ENCODE results near the gene ESYT2.

ESYT2 gene

GRCh38 chr7:158759245-158759614 lies 70.1 kb downstream of the ESYT2 start:
- no peaks in the 10 kb centered on the region for H3K9me3 ChIP-seq (ENCODE audit: insufficient read depth, low read depth, low read length)

DNA sequence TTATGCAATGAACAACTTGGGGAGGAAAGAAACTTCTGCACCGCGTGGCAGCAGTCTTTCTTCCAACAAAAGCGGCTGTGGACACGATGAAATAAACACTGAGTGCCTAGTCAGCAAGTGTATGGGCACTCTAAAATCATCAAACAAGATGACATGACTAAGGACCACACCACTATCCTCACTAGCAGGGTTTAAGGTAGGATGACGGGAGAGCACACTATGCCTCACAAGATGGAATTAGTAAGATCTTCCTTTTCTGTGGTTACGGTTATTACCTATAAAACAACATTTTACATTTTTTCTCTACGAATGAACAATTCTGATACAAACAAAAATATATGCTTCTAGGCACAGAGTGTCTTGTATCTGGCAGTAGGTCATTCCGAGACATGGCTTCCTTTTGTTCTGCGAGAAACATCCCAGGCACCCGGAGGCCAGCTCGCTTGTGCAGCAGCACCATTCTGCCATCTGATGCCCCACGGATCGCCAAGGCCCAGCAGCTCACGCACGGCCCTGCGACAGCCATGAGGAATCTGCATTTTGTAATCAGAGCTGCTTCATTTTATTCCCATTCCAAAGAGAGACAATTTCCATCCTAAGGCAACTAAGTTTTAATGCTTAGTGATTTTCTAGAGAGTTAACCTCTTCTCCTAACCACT lies 70.6 kb downstream of the ESYT2 start:
- H3K9me3 ChIP-seq (ENCODE audit: insufficient read depth, low read depth, low read length), result no peaks in the 10 kb centered on the region
- no peaks in the 10 kb centered on the region for H3K27me3 ChIP-seq (ENCODE audit: insufficient read depth, low read length)
- no peak overlapping the region for H3K4me3 ChIP-seq (ENCODE audit: low read length)
- no peak overlapping the region for H3K9ac ChIP-seq (ENCODE audit: low read depth, low read length)
- H3K4me1 ChIP-seq (ENCODE audit: insufficient read depth, low read length), result no peaks in the 10 kb centered on the region
- peaks cover 52% of the 10 kb centered on the region for H3K36me3 ChIP-seq (ENCODE audit: insufficient read depth, low read depth, low read length)
- H3K27ac ChIP-seq (ENCODE audit: low read length), result no peak overlapping the region

More at GRCh38 chr7:158759245-158759614, 70.1 kb downstream of the ESYT2 start:
- Histone ChIP-seq H3K36me3 (ENCODE audit: insufficient read depth, low read depth, low read length) (peaks cover 57% of the 10 kb centered on the region), H3K4me3 (ENCODE audit: low read length) (no peak overlapping the region), H3K27ac (ENCODE audit: low read length) (no peak overlapping the region), H3K4me1 (ENCODE audit: insufficient read depth, low read length) (no peaks in the 10 kb centered on the region), H3K27me3 (ENCODE audit: insufficient read depth, low read length) (no peaks in the 10 kb centered on the region), H3K9ac (ENCODE audit: low read depth, low read length) (no peak overlapping the region)

DNA sequence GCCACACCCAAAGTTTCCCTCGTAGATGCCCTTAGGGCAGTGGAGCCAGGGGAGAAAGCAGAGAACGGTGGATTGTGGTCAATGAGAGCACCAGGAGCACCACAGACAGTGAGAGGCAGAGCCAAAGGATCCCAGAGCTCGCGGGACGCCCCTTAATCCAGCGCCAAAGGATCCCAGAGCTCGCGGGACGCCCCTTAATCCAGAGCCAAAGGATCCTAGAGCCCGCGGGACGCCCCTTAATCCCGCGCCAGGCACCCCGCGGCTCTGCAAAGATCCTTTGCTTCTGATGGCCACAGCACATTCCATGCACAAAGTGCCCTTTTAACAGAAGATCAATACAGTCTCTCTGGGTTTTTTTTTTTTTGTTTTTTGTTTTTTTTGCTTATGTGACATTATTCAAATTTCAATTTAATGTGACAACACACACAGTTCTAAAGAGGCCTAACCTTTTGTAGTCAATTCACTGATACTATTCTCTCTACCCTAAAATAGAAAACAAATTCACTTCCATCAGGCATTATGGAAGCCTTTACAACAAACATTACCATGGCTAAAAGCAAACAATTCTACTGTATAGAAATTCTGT lies 71.8 kb downstream of the ESYT2 start:
- Histone ChIP-seq H3K4me3 (ENCODE audit: low read length) (no peak overlapping the region), H3K4me1 (ENCODE audit: insufficient read depth, low read length) (no peaks in the 10 kb centered on the region)

DNA sequence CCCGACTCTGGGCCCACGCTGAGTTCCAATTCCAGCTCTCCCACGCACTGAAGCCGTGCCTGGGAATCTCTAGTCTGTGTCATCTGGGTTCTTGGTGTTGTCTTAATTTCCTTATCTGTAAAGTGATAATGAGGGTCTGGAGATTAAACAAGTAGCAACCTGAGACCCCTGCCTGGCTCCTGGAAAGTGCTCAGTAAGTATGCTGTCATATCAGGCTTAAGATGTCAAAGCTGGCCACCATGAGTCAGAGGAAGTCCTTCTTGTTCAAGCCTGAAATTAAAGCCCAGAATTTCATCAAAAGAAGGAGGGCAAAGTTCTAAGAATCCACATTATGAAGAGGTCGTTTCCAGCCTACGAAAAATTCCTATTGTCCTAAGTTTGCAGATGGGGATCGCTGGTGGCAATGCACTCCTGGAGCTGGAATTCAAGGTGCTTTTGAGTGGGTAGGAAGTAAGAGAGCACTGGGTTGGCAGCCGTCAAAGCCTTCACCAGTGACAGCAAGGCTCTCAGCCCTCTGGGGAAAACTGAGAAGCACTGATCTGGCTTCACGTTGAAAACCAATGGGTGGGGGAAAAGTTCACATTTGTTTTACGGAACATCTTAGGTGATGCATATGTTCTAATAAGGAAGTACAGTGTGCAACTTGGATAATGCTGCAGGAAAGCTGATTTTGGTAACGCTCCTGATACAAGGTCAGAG lies 74.4 kb downstream of the ESYT2 start:
- H3K4me1 ChIP-seq (ENCODE audit: insufficient read depth, low read length), result no peaks in the 10 kb centered on the region
- no peak overlapping the region for H3K4me3 ChIP-seq (ENCODE audit: low read length)
- peaks cover 40% of the 10 kb centered on the region for H3K36me3 ChIP-seq (ENCODE audit: insufficient read depth, low read depth, low read length)
- H3K9ac ChIP-seq (ENCODE audit: low read depth, low read length), result no peak overlapping the region
- no peaks in the 10 kb centered on the region for H3K9me3 ChIP-seq (ENCODE audit: insufficient read depth, low read depth, low read length)
- no peak overlapping the region for H3K27ac ChIP-seq (ENCODE audit: low read length)
- no peaks in the 10 kb centered on the region for H3K27me3 ChIP-seq (ENCODE audit: insufficient read depth, low read length)

More for the DNA sequence above, 71.8 kb downstream of the ESYT2 start:
- no peak overlapping the region for H3K9ac ChIP-seq (ENCODE audit: low read depth, low read length)
- H3K27me3 ChIP-seq (ENCODE audit: insufficient read depth, low read length), result no peaks in the 10 kb centered on the region
- no peak overlapping the region for H3K27ac ChIP-seq (ENCODE audit: low read length)
- peaks cover 51% of the 10 kb centered on the region for H3K36me3 ChIP-seq (ENCODE audit: insufficient read depth, low read depth, low read length)
- H3K9me3 ChIP-seq (ENCODE audit: insufficient read depth, low read depth, low read length), result no peaks in the 10 kb centered on the region

- no peaks in the 10 kb centered on the region for H3K27me3 ChIP-seq (ENCODE audit: insufficient read depth, low read length)
- H3K9me3 ChIP-seq (ENCODE audit: insufficient read depth, low read depth, low read length), result no peaks in the 10 kb centered on the region
- no peak overlapping the region for H3K27ac ChIP-seq (ENCODE audit: low read length)
- no peak overlapping the region for H3K4me3 ChIP-seq (ENCODE audit: low read length)
- no peak overlapping the region for H3K9ac ChIP-seq (ENCODE audit: low read depth, low read length)
- H3K36me3 ChIP-seq (ENCODE audit: insufficient read depth, low read depth, low read length), result peaks cover 30% of the 10 kb centered on the region
- H3K4me1 ChIP-seq (ENCODE audit: insufficient read depth, low read length), result no peaks in the 10 kb centered on the region
Observed at GRCh38 chr7:158753900-158754299, 75.4 kb downstream of the ESYT2 start.

GRCh38 chr7:158751751-158752150 lies 77.6 kb downstream of the ESYT2 start:
- Histone ChIP-seq H3K4me1 (ENCODE audit: insufficient read depth, low read length) (no peaks in the 10 kb centered on the region), H3K9me3 (ENCODE audit: insufficient read depth, low read depth, low read length) (no peaks in the 10 kb centered on the region), H3K4me3 (ENCODE audit: low read length) (no peak overlapping the region), H3K9ac (ENCODE audit: low read depth, low read length) (no peak overlapping the region), H3K36me3 (ENCODE audit: insufficient read depth, low read depth, low read length) (peaks cover 24% of the 10 kb centered on the region), H3K27ac (ENCODE audit: low read length) (no peak overlapping the region), H3K27me3 (ENCODE audit: insufficient read depth, low read length) (no peaks in the 10 kb centered on the region)

GRCh38 chr7:158751199-158751598 lies 78.1 kb downstream of the ESYT2 start:
- peaks cover 28% of the 10 kb centered on the region for H3K36me3 ChIP-seq (ENCODE audit: insufficient read depth, low read depth, low read length)
- no peaks in the 10 kb centered on the region for H3K4me1 ChIP-seq (ENCODE audit: insufficient read depth, low read length)
- no peak overlapping the region for H3K9ac ChIP-seq (ENCODE audit: low read depth, low read length)
- H3K27me3 ChIP-seq (ENCODE audit: insufficient read depth, low read length), result no peaks in the 10 kb centered on the region
- no peak overlapping the region for H3K27ac ChIP-seq (ENCODE audit: low read length)
- no peak overlapping the region for H3K4me3 ChIP-seq (ENCODE audit: low read length)
- H3K9me3 ChIP-seq (ENCODE audit: insufficient read depth, low read depth, low read length), result no peaks in the 10 kb centered on the region

DNA sequence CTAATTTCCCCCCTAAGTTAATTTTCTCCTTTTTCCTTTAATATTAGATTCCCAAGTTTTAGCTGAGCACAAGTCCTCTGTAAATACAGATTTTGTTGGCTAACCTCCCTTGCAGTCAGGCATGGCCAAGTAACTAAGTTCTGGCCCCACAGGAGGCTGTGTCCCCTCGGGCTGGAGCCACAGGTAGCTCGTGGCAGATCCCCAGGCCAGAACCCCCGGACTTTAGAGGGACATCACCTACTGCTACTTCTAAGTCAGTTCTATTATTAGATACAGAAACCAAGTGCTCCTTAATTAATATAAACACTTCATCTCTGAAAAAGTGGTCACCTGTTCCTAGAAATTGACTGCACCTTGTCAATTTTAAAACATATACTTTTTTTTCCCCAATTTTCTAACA lies 78.6 kb downstream of the ESYT2 start:
- no peak overlapping the region for H3K4me3 ChIP-seq (ENCODE audit: low read length)
- H3K27me3 ChIP-seq (ENCODE audit: insufficient read depth, low read length), result no peaks in the 10 kb centered on the region
- H3K9ac ChIP-seq (ENCODE audit: low read depth, low read length), result no peak overlapping the region
- H3K27ac ChIP-seq (ENCODE audit: low read length), result no peak overlapping the region
- no peaks in the 10 kb centered on the region for H3K9me3 ChIP-seq (ENCODE audit: insufficient read depth, low read depth, low read length)
- H3K36me3 ChIP-seq (ENCODE audit: insufficient read depth, low read depth, low read length), result peaks cover 33% of the 10 kb centered on the region
- no peaks in the 10 kb centered on the region for H3K4me1 ChIP-seq (ENCODE audit: insufficient read depth, low read length)

DNA sequence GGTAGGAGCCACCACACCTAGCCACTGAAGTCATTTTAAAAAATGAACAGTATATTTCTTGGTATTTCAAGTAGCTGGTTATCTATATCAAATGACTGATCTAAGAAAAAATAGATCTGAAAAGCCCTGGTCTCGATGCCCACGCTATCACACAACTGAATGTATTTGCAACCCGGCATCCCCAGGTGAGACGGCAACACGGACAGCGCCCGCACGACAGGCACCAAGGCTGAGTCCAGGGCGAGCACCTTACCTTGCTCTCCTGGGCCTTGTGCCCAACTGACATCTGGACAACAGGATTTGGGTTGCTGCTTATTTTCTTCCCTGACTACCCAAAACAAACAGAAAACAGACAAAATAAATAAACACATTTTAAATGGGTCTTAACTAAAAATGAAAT lies 79.9 kb downstream of the ESYT2 start:
- no peak overlapping the region for H3K4me3 ChIP-seq (ENCODE audit: low read length)
- H3K27me3 ChIP-seq (ENCODE audit: insufficient read depth, low read length), result no peaks in the 10 kb centered on the region
- no peaks in the 10 kb centered on the region for H3K9me3 ChIP-seq (ENCODE audit: insufficient read depth, low read depth, low read length)

DNA sequence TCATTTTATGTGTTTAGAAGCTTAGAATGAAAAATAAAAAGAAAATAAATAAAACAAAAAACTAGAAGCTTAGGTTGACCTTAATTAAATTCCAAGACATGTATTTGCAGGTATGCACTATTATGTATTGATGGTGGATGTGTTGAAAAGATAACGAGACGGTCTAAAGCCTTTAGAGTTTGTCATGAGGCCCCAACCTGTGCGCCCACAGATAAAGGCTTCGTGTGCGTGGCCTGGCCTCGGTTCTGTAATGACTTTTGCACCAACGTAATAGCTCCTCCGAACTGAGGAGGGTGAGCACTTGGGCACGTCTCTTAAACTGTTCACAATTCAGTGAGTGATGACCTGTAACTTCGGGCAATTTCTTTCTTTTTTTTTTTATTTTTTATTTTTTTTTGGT lies 81.0 kb downstream of the ESYT2 start:
- no peaks in the 10 kb centered on the region for H3K4me1 ChIP-seq (ENCODE audit: insufficient read depth, low read length)
- peaks cover 39% of the 10 kb centered on the region for H3K36me3 ChIP-seq (ENCODE audit: insufficient read depth, low read depth, low read length)
- H3K9me3 ChIP-seq (ENCODE audit: insufficient read depth, low read depth, low read length), result no peaks in the 10 kb centered on the region
- no peak overlapping the region for H3K4me3 ChIP-seq (ENCODE audit: low read length)
- no peaks in the 10 kb centered on the region for H3K27me3 ChIP-seq (ENCODE audit: insufficient read depth, low read length)
- H3K9ac ChIP-seq (ENCODE audit: low read depth, low read length), result no peak overlapping the region
- H3K27ac ChIP-seq (ENCODE audit: low read length), result no peak overlapping the region

More for the DNA sequence above, 79.9 kb downstream of the ESYT2 start:
- Histone ChIP-seq H3K4me1 (ENCODE audit: insufficient read depth, low read length) (no peaks in the 10 kb centered on the region), H3K36me3 (ENCODE audit: insufficient read depth, low read depth, low read length) (peaks cover 35% of the 10 kb centered on the region), H3K9ac (ENCODE audit: low read depth, low read length) (no peak overlapping the region), H3K27ac (ENCODE audit: low read length) (no peak overlapping the region)

DNA sequence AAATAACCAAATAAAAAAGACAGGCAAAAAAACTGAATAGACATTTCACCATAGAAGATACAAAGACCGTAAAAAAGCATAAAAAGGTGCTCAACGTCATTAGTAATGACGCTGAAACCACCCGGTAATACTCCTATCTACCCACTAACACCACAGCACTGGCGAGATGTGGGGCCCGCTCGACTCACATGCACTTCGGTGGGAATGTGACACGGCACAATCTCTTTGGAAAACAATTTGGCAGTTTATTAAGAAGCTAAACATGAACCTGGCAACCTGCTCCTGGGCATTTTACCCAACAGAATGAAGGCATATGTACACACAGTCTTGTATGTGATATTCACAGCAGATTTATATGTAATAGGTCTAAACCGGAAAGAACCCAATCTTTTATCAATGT lies 81.9 kb downstream of the ESYT2 start:
- Histone ChIP-seq H3K4me3 (ENCODE audit: low read length) (no peak overlapping the region), H3K27me3 (ENCODE audit: insufficient read depth, low read length) (no peaks in the 10 kb centered on the region), H3K36me3 (ENCODE audit: insufficient read depth, low read depth, low read length) (peaks cover 44% of the 10 kb centered on the region), H3K27ac (ENCODE audit: low read length) (no peak overlapping the region), H3K4me1 (ENCODE audit: insufficient read depth, low read length) (no peaks in the 10 kb centered on the region), H3K9ac (ENCODE audit: low read depth, low read length) (no peak overlapping the region), H3K9me3 (ENCODE audit: insufficient read depth, low read depth, low read length) (no peaks in the 10 kb centered on the region)

- no peak overlapping the region for H3K27ac ChIP-seq (ENCODE audit: low read length)
- H3K27me3 ChIP-seq (ENCODE audit: insufficient read depth, low read length), result no peaks in the 10 kb centered on the region
- H3K4me3 ChIP-seq (ENCODE audit: low read length), result no peak overlapping the region
- H3K4me1 ChIP-seq (ENCODE audit: insufficient read depth, low read length), result no peaks in the 10 kb centered on the region
- H3K9me3 ChIP-seq (ENCODE audit: insufficient read depth, low read depth, low read length), result no peaks in the 10 kb centered on the region
- peaks cover 49% of the 10 kb centered on the region for H3K36me3 ChIP-seq (ENCODE audit: insufficient read depth, low read depth, low read length)
- H3K9ac ChIP-seq (ENCODE audit: low read depth, low read length), result no peak overlapping the region
Observed at GRCh38 chr7:158746957-158747356, 82.4 kb downstream of the ESYT2 start.
